ENCODE data around the gene PLXNA1. TPM values are rescaled to one million over a fixed set of nuclear protein-coding genes. Genes with fewer than 3 reads are reported as not detected.

PLXNA1 gene
- total and polyA plus RNA-seq, 9 donors = 9.2 to 47.2 (median 25.7) TPM

GRCh38 chr3:126963261-126964190 lies 19.4 kb upstream of the PLXNA1 start:
- DNase-seq = peak in 1 of 5 donors; percentile 10
- peaks cover 21% of the 10 kb centered on the region for H3K4me1 ChIP-seq (ENCODE audit: insufficient read depth)
- no peaks in the 10 kb centered on the region for H3K27me3 ChIP-seq
- no peaks in the 10 kb centered on the region for H3K9me3 ChIP-seq
- intact Hi-C loops (cut with DNase I) = no loop called here
- no peak overlapping the region for H3K27ac ChIP-seq
- 89 to 91% (median 90%) methylated on average over 7 of the region's 7 CpGs for WGBS, 3 donors
- no peak overlapping the region for H3K4me3 ChIP-seq
- no peaks in the 10 kb centered on the region for H3K36me3 ChIP-seq
- TF ChIP-seq POLR2A (IDR thresholded peaks at IDR 0.05) = no peak
- TF ChIP-seq CTCF (IDR thresholded peaks at IDR 0.05) = no peak
- TF ChIP-seq EP300 (IDR thresholded peaks at IDR 0.05) = no peak

- H3K36me3 ChIP-seq = no peaks in the 10 kb centered on the region
- H3K9me3 ChIP-seq = no peaks in the 10 kb centered on the region
- no peak overlapping the region for H3K4me3 ChIP-seq
- DNase-seq = no peak
- intact Hi-C loops (cut with DNase I) = no loop called here
- no peaks in the 10 kb centered on the region for H3K27me3 ChIP-seq
- H3K4me1 ChIP-seq (ENCODE audit: insufficient read depth) = peaks cover 21% of the 10 kb centered on the region
- 77 to 85% (median 81%) methylated on average over 7 of the region's 7 CpGs for WGBS, 3 donors
- TF ChIP-seq POLR2A (IDR thresholded peaks at IDR 0.05) (no peak), EP300 (IDR thresholded peaks at IDR 0.05) (no peak), CTCF (IDR thresholded peaks at IDR 0.05) (no peak)
- no peak overlapping the region for H3K27ac ChIP-seq
Observed at GRCh38 chr3:126964261-126964660, 18.7 kb upstream of the PLXNA1 start.

- intact Hi-C loops (cut with DNase I) = no loop called here
- Histone ChIP-seq H3K27me3 (no peaks in the 10 kb centered on the region), H3K4me1 (ENCODE audit: insufficient read depth) (peaks cover 21% of the 10 kb centered on the region), H3K27ac (no peak overlapping the region), H3K36me3 (no peaks in the 10 kb centered on the region), H3K9me3 (no peaks in the 10 kb centered on the region), H3K4me3 (no peak overlapping the region)
- no peak for TF ChIP-seq POLR2A (IDR thresholded peaks at IDR 0.05)
- TF ChIP-seq CTCF (IDR thresholded peaks at IDR 0.05) = no peak
- no peak for TF ChIP-seq EP300 (IDR thresholded peaks at IDR 0.05)
- DNase-seq = peak in 1 of 5 donors; percentile 6
- WGBS, 3 donors = 89 to 96% (median 94%) methylated on average over 10 of the region's 10 CpGs
Observed at GRCh38 chr3:126964950-126965349, 18.0 kb upstream of the PLXNA1 start.

DNA sequence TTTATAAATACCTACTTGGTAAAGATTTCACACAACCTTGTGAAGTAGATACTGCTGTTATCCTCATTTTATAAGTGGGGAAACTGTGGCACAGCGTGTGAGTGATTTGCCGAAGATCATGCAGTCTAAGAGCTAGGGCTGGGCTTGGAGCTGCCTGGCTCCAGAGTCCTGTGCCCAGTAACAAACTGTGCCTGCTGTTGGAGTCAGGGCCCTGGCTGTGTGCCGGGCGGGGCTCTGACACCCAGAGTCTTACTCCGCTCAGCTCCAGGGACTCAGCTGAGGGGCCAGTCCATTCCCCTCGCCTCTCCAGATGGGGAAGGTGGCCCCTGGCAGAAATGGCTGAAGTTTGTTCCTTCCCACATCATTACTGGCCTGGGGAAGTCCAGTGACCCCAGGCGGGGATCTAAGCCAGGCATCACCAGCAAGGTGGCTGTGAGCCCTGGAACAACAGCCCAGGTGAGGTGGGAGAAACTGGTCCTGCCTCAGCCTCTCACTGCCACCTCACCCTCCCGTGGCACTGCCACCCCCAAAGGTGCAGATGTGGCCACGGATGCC lies 17.3 kb upstream of the PLXNA1 start:
- Histone ChIP-seq H3K4me1 (ENCODE audit: insufficient read depth) (peaks cover 18% of the 10 kb centered on the region), H3K4me3 (no peak overlapping the region), H3K36me3 (no peaks in the 10 kb centered on the region), H3K9me3 (no peaks in the 10 kb centered on the region), H3K27ac (no peak overlapping the region), H3K27me3 (no peaks in the 10 kb centered on the region)
- intact Hi-C loops (cut with DNase I) = no loop called here
- WGBS, 3 donors = 83 to 91% (median 90%) methylated on average over 8 to 9 of the region's 9 CpGs
- DNase-seq = peak in 1 of 5 donors; percentile 9
- no peak for TF ChIP-seq CTCF (IDR thresholded peaks at IDR 0.05)
- TF ChIP-seq POLR2A (IDR thresholded peaks at IDR 0.05) = no peak
- no peak for TF ChIP-seq EP300 (IDR thresholded peaks at IDR 0.05)

Measured in ovary (tissue), 9 donors.